ENCODE measurements around the gene FBXO45.
"Not testable (repeated sequence)": the region's sequence is repeated elsewhere in the genome, so short reads cannot be mapped to it uniquely, and the experiment has no call there.

The FBXO45 gene

DNA sequence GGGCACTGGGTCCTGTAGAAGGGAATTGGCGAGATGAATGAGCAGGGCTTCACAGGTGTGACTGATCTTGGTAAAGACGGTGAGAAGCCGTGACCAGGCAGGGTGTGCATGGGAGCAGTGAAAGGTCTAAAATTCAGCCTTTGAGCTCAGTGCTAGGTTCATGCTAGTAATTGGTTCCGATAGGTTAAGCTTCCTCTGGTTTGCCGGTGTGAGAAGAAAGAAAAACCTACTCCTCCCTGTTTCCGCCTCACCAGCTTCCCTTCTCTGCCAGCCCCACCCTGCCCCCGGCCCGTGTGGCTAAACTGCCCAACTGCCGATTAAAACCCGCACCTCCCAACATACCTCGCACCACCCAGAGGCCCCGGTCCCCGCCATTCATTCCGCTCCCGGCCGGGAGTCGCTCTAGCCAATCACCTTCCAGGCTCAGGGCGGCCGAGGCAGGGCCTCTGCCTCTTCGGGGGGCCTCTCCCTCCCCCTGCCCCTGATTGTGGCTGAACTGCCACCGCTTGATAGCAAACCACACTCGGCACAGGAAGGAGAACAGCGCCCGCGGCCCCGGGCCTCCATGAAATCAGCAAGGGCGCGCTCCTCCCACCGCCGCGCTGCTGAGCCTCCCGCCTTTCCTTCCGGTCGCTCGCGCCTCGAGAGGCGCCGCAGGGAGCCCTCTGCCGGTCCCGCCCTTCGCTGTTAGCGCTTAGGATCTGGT is 63.7 kb downstream of the FBXO45 start:
- DNase-seq (ENCODE audit: low read depth, low spot score): peak; percentile 73
- H3K9ac ChIP-seq (ENCODE audit: insufficient read length): peak overlapping the region; percentile 84
- peak overlapping the region; percentile 81 for H3K4me3 ChIP-seq

DNA sequence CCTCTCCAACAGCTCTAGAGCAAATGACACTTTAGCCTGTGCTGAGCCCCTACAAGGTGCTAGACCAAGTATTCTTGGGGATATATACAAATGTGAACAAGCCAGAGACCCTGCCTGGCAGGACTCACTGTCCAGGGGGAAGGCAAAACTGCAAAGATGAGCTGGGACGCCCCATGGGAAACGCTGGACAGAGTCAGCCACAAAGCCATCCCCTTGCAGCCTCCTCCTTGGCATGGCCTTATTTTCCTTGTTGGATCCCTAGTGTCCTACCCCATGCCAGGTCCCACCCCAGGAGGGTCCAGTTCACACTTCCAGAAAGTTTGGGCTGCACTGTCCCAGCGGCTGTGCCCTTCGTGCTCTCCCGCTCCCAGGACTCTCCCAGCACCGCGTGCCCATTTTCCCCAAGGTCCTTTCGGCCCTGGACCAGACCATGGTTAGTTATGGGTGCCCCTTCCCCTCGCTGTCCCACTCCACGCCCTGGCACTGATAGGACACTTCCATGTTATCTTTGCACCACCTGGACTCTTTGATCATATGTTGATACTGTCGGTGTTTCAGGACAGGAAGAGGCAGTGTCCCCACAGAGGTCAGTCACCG is 65.2 kb downstream of the FBXO45 start:
- Histone ChIP-seq H3K4me3 (no peak overlapping the region; the same call in 1 of the 2 replicates), H3K9ac (ENCODE audit: insufficient read length) (no peak overlapping the region), H3K27ac (no peak overlapping the region; the same call in 1 of the 2 replicates), H3K9me3 (ENCODE audit: low read depth, low read length) (no peaks in the 10 kb centered on the region), H3K36me3 (ENCODE audit: insufficient read depth, low read length) (no peaks in the 10 kb centered on the region)
- no peak for TF ChIP-seq FOXP2 (optimal IDR thresholded peaks at IDR 0.05; ENCODE audit: control extremely low read depth, extremely low read length, insufficient read depth)
- no peak for TF ChIP-seq POLR2AphosphoS5 (IDR thresholded peaks at IDR 0.05; ENCODE audit: borderline replicate concordance, low read depth, low read length)
- no peak for TF ChIP-seq EZH2 (IDR thresholded peaks at IDR 0.05)
- DNase-seq (ENCODE audit: low read depth, low spot score): no peak

More for the DNA sequence above, 63.7 kb downstream of the FBXO45 start:
- Histone ChIP-seq H3K9me3 (ENCODE audit: low read depth, low read length) (no peaks in the 10 kb centered on the region), H3K27ac (peak overlapping the region; percentile 94), H3K36me3 (ENCODE audit: insufficient read depth, low read length) (no peaks in the 10 kb centered on the region)
- TF ChIP-seq EZH2 (IDR thresholded peaks at IDR 0.05) (no peak), POLR2AphosphoS5 (IDR thresholded peaks at IDR 0.05; ENCODE audit: borderline replicate concordance, low read depth, low read length) (peak; percentile 81)

DNA sequence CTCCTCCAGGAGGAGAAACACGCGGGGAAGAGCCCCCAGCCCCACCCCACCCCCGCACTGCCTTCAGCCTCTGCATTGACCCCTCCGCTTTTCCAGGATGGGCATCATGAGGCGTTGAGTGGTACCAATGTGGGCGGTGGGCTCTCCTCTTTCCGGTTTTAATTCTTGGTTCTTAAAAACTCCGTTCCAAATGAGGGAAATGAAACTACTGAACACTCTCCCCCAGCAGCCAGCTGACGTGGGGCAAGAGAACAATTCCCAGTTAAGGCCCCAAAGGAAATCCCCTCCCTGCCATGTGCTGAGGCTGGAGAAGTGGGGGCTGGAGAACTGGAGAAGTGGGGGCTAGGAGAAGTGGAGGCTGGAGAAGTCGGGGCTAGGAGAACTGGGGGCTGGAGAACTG is 65.8 kb downstream of the FBXO45 start:
- Histone ChIP-seq H3K4me3 (no peak overlapping the region), H3K9me3 (ENCODE audit: low read depth, low read length) (no peaks in the 10 kb centered on the region), H3K36me3 (ENCODE audit: insufficient read depth, low read length) (no peaks in the 10 kb centered on the region), H3K27ac (no peak overlapping the region), H3K9ac (ENCODE audit: insufficient read length) (no peak overlapping the region)
- no peak for DNase-seq (ENCODE audit: low read depth, low spot score)
- TF ChIP-seq EZH2 (IDR thresholded peaks at IDR 0.05): no peak
- TF ChIP-seq FOXP2 (optimal IDR thresholded peaks at IDR 0.05; ENCODE audit: control extremely low read depth, extremely low read length, insufficient read depth): no peak
- TF ChIP-seq POLR2AphosphoS5 (IDR thresholded peaks at IDR 0.05; ENCODE audit: borderline replicate concordance, low read depth, low read length): no peak

DNA sequence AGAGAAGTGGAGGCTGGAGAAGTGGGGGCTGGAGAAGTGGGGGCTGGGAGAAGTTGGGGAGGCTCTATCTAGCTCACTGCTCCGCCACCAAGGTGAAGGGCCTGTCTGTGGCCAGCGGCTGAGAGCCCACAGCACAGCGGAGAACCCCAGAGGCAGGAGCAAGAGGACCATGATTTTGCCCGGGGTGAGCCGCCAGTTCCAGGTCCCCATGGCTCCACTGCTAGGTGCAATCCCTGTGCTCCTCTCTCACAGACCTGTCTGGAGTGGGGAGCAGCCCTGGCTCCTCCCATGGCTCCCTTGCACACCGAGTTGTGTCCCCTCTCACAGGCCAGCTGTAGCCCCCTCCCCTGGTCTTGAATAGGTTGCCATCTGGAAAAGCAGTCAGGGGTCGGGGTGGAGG is 66.4 kb downstream of the FBXO45 start:
- Histone ChIP-seq H3K36me3 (ENCODE audit: insufficient read depth, low read length) (no peaks in the 10 kb centered on the region), H3K4me3 (no peak overlapping the region), H3K9ac (ENCODE audit: insufficient read length) (no peak overlapping the region)

DNA sequence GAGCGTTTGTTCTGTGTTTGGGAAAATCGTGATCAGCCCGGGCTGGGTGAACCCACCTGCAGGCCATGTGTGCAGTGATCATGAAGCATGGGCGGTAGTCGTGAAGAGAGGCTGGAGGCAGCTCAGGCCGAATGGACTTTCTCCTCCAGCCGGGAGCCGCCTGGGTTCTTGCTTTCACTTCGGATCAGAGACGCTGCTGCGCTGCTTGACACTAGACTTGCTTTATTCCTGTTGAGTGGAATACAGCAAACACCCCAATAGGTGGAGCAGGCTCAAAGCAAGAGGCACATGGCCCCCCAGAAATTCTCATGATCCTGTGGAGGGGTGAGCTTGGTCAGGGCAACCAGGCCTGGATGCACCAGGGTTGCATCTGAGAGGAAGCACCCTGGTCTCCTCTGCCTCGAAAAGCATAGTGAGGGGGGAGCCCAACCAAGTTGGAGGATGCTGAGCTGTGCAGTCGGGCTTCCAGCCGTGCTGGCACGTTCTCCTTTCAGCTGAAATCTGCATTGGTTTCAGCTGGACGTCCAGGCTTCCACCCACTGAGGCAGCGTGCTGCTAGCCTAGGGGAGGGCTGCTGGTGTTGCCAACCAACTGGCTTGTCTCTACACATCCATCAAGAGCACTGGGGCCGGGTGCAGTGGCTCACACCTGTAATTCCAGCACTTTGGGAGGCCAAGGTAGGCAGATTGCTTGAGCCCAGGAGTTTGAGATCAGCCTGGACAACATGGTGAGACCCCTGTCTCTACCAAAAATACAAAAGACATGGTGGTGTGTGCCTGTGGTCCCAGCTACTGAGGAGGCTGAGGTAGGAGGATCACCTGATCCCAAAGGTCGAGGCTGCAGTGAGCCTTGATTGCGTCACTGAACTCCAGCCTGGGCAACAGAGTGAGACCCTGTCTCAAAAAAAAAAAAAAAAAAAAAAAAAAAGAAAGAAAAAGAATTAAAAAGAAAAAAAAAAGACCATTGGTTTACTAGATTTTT is 68.2 kb downstream of the FBXO45 start:
- DNase-seq (ENCODE audit: low read depth, low spot score): no peak
- Histone ChIP-seq H3K27ac (no peak overlapping the region), H3K4me3 (no peak overlapping the region), H3K9me3 (ENCODE audit: low read depth, low read length) (no peaks in the 10 kb centered on the region), H3K9ac (ENCODE audit: insufficient read length) (no peak overlapping the region), H3K36me3 (ENCODE audit: insufficient read depth, low read length) (no peaks in the 10 kb centered on the region)
- TF ChIP-seq POLR2AphosphoS5 (IDR thresholded peaks at IDR 0.05; ENCODE audit: borderline replicate concordance, low read depth, low read length) (no peak), FOXP2 (optimal IDR thresholded peaks at IDR 0.05; ENCODE audit: control extremely low read depth, extremely low read length, insufficient read depth) (no peak), EZH2 (IDR thresholded peaks at IDR 0.05) (no peak)

More for the DNA sequence above, 66.4 kb downstream of the FBXO45 start:
- Histone ChIP-seq H3K9me3 (ENCODE audit: low read depth, low read length) (no peaks in the 10 kb centered on the region), H3K27ac (no peak overlapping the region)
- no peak for TF ChIP-seq EZH2 (IDR thresholded peaks at IDR 0.05)
- no peak for TF ChIP-seq POLR2AphosphoS5 (IDR thresholded peaks at IDR 0.05; ENCODE audit: borderline replicate concordance, low read depth, low read length)
- TF ChIP-seq FOXP2 (optimal IDR thresholded peaks at IDR 0.05; ENCODE audit: control extremely low read depth, extremely low read length, insufficient read depth): no peak
- DNase-seq (ENCODE audit: low read depth, low spot score): no peak

DNA sequence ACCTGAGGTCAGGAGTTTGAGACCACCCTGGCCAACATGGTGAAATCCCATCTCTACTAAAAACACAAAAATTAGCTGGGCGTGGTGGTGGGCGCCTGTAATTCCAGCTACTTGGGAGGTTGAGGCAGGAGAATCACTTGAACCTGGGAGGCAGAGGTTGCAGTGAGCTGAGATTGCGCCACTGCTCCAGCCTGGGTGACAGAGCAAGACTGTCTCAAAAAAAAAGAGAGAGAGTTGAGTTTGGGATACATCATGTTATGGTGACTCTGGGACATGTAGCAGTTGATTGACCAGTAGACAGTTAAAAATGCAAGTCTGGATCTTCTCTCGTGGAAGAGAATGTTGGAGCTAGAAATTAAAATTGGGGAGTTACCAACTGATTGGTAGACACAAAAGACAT is 69.5 kb downstream of the FBXO45 start:
- H3K4me3 ChIP-seq; DNase-seq (ENCODE audit: low read depth, low spot score); H3K27ac ChIP-seq; H3K9ac ChIP-seq (ENCODE audit: insufficient read length); H3K9me3 ChIP-seq (ENCODE audit: low read depth, low read length); H3K36me3 ChIP-seq (ENCODE audit: insufficient read depth, low read length): not testable (repeated sequence)

All from SK-N-MC (cell line).